ENCODE measurements around the gene PGD.
A peak's percentile ranks its signal among the peaks of the same experiment; 100 is the strongest.
"Not testable (repeated sequence)": the region's sequence is repeated elsewhere in the genome, so short reads cannot be mapped to it uniquely, and the experiment has no call there.

The PGD gene

DNA sequence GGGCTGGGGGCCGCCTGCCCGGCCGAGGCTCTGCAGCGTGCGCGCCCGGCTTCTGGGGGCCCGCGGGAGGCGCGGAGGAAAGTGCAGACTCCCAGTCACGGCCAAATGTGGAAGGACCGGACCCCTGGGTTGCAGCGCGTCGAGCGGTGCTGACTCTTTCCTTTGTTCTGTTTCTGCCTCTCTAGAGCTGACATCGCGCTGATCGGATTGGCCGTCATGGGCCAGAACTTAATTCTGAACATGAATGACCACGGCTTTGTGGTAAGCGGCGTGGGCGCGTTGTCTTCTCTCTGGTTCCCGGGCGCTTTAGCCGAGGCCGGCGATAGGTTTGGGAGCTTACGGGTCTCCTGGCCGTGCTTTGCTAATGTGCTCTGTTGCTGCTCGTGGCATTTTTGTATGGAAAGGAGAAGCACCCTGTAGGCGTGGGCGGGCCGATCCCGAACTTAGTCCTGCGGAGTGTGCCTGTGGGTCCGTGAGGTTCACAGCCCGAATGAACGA lies 629 bp downstream of the PGD start:
- peak; percentile 7 for DNase-seq

- no peak for DNase-seq
These were observed 1.1 kb downstream of the PGD start for GRCh38 chr1:10400013-10400412.

- no peak for DNase-seq
These were observed 2.4 kb downstream of the PGD start for GRCh38 chr1:10401281-10401680.

DNA sequence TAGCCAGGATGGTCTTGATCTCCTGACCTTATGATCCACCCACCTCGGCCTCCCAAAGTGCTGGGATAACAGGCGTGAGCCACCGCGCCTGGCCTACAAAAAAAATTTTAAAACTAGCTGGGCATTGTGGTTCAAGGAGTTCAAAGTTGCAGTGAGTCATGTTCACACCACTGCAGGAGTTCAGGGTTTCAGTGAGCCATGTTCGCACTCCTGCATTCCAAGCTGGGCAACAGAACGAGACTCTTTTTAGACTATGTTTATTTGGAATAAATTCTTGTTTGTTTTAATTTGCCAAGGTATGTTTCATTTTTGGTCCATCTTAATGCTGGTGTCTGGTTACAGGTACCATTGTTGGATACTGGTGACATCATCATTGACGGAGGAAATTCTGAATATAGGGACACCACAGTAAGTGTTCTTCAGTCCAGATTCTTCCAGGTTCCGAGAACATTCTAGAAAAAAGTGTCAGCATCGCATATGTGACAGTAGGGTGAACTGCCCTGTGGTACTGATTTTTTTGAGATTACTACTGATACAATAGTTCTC lies 3.9 kb downstream of the PGD start:
- DNase-seq, result no peak

DNA sequence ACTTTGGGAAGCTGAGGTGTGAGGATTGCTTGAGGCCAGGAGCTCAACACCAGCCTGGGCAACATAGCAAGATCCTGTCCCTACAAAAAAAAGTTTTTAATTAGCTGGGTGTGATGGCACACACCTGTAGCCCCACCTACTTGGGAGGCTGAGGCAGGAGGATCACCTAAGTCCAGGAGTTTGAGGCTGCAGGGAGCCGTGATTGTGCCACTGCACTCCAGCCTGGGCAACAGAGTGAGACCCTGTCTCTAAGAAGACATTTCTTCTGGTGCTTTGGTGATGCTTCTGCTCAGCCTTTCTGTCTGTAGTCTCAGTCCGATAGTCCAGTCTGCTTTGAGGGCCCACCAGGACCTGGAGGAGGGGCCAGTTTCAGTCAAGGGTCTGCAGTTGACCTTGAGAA lies 8.3 kb downstream of the PGD start:
- DNase-seq, result no peak

- DNase-seq, result no peak
These were observed 16.5 kb downstream of the PGD start for GRCh38 chr1:10415211-10415930.

DNA sequence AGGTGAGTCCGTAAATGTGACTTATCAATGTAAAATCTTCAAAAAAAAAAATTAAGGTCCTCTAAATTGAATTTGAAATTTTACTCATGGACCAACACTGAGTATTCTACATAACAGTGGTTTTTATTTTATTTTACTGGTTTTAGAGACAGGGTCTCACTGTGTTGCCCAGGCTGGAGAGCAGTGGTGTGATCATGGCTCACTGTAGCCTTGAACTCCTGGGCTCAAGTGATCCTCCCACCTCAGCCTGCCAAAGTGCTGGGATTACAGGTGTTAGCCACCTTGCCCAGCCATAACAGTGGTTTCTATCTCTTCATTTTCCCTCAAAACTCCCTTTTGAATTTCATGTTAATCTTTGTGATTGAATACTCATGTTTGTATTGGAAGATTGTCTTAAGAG lies 17.1 kb downstream of the PGD start:
- not testable (repeated sequence) for DNase-seq

- DNase-seq, result not testable (repeated sequence)
These were observed 19.9 kb downstream of the PGD start for GRCh38 chr1:10418741-10419140.

GRCh38 chr1:10419351-10419750 lies 20.5 kb downstream of the PGD start:
- no peak for DNase-seq

DNA sequence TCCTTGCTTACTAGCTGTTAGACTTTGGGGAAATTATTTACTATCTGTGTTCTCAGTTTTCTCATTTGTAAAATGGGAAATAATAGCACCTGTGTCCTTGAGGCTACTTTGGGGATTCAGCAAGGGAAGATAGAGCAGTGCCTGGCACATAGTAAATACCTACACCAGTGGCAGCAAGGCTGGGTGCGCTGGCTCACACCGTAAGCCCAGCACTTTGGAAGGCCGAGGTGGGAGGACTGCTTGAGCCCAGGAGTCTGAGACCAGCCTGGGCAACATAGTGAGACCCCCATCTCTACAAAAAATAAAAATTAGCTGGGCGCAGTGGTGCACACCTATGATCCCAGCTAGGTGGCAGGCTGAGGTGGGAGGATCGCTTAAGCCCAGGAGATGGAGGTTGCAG lies 22.8 kb downstream of the PGD start:
- no peak for DNase-seq

DNA sequence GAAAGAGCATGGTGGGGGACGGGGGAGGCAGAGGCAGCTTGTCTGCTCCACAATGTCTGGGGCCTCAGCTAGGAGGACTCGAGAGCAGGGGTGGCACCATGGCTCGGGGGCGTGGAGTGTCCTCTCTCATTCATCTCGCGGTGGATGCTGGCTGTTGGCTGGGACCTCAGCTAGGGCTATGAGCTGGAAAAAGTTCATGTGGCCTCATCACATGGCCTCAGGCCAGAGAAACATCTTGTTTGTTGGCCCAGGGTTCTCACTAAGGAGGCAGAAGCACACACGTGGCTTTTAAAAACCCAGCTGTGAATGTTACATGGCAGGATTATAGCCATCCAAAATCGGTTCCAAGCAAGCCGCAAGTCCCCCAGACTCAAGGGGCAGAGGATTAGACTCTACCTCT lies 25.2 kb downstream of the PGD start:
- DNase-seq, result no peak

GRCh38 chr1:10424651-10425050 lies 25.8 kb downstream of the PGD start:
- no peak for DNase-seq

DNA sequence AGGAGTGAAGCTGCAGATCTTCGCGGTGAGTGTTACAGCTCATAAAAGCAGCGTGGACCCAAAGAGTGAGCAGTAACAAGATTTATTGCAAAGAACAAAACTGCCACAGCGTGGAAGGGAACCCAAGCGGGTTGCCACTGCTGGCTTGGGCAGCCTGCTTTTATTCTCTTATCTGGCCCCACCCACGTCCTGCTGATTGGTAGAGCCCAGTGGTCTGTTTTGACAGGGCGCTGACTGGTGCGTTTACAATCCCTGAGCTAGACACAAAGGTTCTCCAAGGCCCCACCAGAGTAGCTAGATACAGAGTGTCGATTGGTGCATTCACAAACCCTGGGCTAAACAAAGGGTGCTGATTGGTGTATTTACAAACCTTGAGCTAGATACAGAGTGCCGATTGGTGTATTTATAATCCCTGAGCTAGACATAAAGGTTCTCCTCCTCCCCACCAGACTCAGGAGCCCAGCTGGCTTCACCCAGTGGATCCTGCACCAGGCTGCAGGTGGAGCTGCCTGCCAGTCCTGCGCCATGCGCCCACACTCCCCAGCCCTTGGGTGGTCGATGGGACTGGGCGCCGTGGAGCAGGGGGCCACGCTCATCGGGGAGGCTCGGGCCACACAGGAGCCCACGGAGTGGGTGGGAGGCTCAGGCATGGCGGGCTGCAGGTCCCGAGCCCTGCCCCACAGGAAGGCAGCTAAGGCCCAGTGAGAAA lies 27.1 kb downstream of the PGD start:
- DNase-seq, result not testable (repeated sequence)

- DNase-seq, result not testable (repeated sequence)
These were observed 27.6 kb downstream of the PGD start for GRCh38 chr1:10426535-10426848.

- no peak for DNase-seq
These were observed 30.1 kb downstream of the PGD start for GRCh38 chr1:10428984-10429383.

GRCh38 chr1:10429868-10430215 lies 31.0 kb downstream of the PGD start:
- DNase-seq, result peak; percentile 25

- DNase-seq, result peak; percentile 87
These were observed 31.6 kb downstream of the PGD start, which contains the start of gene CENPS for GRCh38 chr1:10430216-10431069. CENPS (plus strand) TSS chr1:10430433; CDS start chr1:10430518, 85 bp downstream.

DNA sequence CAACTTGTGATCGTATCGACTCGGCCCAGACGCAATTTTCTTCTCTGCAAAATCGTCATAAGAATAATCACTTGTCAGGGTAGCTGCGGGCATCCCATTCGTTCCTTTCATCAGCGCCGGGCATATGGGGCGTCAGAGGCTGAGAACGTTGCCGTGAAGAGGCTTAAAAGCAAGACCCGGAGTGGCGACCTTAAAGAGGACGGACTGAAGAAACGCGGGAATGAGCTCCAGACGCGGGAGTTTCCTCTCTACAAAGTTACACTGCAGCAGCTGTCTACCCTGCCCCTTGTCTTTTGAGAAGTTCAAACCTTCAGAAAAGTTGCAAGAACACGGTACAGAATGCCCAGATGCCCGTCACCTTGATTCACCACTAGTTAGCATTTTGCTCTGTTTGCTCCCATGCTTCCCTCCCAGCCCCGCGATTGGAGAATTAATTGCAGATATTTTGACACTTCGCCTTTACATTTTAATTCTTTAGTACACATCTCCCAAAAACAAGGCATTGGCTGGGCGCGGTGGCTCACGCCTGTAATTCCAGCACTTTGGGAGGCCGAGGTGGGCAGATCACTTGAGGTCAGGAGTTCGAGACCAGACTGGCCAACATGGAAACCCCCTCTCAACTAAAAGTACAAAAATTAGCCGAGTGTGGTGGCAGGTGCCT lies 32.3 kb downstream of the PGD start:
- DNase-seq, result peak; percentile 18

GRCh38 chr1:10432910-10433700 lies 34.2 kb downstream of the PGD start:
- DNase-seq, result no peak

DNA sequence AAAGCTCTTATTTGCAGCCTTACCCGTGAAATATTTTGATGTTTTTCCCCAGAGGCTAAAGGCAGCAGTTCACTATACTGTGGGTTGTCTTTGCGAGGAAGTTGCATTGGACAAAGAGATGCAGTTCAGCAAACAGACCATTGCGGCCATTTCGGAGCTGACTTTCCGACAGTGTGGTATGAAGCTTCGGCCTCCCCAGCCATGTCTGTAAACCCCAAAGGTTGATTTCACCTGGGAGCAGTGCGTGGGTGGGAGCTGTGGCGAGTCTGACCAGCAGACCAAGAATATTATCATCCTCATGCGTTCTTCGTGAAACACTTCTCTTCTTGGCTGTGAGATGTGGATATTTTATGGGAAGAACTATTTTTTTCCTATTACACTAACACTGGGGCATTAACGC lies 34.9 kb downstream of the PGD start:
- DNase-seq, result no peak

DNA sequence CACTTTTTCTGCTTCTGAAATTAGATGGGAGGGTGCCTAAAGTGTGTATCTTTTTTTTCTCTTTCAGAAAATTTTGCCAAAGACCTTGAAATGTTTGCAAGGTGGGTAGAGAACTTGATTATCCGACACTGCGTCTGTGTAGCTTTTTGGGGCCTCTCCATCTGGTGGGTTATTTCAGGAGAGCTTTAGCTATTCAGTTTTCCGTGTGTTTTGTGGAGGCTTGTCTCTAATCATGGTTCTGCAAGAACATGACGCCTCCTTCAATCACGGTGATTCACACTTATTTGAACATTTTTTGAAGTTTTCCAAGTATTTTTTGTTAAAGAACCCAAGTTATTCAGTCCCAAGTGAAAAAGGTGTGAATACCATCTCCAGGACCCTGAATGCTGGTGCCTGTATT lies 35.7 kb downstream of the PGD start:
- DNase-seq, result no peak

DNA sequence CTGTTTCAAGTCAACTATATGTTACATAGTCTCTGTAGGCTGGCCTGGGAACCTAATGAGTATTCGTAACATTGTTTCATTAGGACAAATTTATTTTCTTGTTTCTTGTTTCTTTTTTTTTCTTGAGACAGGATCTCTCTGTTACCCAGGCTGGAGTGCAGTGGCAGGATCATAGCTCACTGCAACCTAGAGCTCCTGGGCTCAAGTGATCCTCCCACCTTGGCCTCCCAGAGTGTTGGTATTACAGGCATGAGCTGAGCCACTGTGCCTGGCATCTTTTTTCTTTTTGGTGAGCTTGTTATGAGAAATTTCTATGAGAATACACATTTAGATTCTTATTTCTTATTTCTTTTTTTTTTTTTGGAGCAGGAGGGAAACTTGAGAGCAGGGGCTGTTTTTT lies 38.2 kb downstream of the PGD start:
- no peak for DNase-seq
